Measurements from ENCODE around the gene ASS1. TPM values are rescaled to one million over a fixed set of nuclear protein-coding genes. Genes with fewer than 3 reads are reported as not detected.

ASS1 gene
- total and polyA plus RNA-seq, 2 of the 13 experiments (the other 11 are each of a cell fraction or from before 2014, with no cell fraction given): 77.6 to 122 TPM

GRCh38 chr9:130450344-130451003 lies 5.7 kb downstream of the ASS1 start (continued):
- TF ChIP-seq ZNF574 (CRISPR knock-in tag; IDR thresholded peaks at IDR 0.05) (peak; percentile 89), RERE (CRISPR knock-in tag; IDR thresholded peaks at IDR 0.05; ENCODE audit: low read depth) (peak; percentile 78), MYPOP (CRISPR knock-in tag; IDR thresholded peaks at IDR 0.05) (peak; percentile 94), NFIC (IDR thresholded peaks at IDR 0.05; ENCODE audit: low read length) (peak; percentile 22; the same call in 1 of the 2 replicates), SMC3 (IDR thresholded peaks at IDR 0.05; ENCODE audit: low read length) (no peak), PAXIP1 (CRISPR knock-in tag; conservative IDR thresholded peaks at IDR 0.05) (peak; percentile 86), ONECUT2 (CRISPR knock-in tag; IDR thresholded peaks at IDR 0.05) (peak; percentile 66), SALL2 (CRISPR knock-in tag; IDR thresholded peaks at IDR 0.05) (peak; percentile 82), MTF1 (CRISPR knock-in tag; IDR thresholded peaks at IDR 0.05) (peak; percentile 80; the same call in 1 of the 2 replicates), SKI (IDR thresholded peaks at IDR 0.05; ENCODE audit: partially characterized antibody) (peak; percentile 76), TBL1XR1 (IDR thresholded peaks at IDR 0.05; ENCODE audit: borderline replicate concordance, low read length, partially characterized antibody) (no peak), ZNF451 (CRISPR knock-in tag; IDR thresholded peaks at IDR 0.05) (peak; percentile 96; the same call in 1 of the 2 replicates), FOSL1 (CRISPR knock-in tag; IDR thresholded peaks at IDR 0.05; ENCODE audit: borderline replicate concordance) (no peak), TAF1 (CRISPR knock-in tag; IDR thresholded peaks at IDR 0.05) (peak; percentile 52), ZNF691 (CRISPR knock-in tag; IDR thresholded peaks at IDR 0.05; ENCODE audit: borderline replicate concordance, low read depth) (peak; percentile 92)

Measured in HepG2 (cell line).